ENCODE results near the gene SH3D21.
A peak's percentile ranks its signal among the peaks of the same experiment; 100 is the strongest.

Gene SH3D21

DNA sequence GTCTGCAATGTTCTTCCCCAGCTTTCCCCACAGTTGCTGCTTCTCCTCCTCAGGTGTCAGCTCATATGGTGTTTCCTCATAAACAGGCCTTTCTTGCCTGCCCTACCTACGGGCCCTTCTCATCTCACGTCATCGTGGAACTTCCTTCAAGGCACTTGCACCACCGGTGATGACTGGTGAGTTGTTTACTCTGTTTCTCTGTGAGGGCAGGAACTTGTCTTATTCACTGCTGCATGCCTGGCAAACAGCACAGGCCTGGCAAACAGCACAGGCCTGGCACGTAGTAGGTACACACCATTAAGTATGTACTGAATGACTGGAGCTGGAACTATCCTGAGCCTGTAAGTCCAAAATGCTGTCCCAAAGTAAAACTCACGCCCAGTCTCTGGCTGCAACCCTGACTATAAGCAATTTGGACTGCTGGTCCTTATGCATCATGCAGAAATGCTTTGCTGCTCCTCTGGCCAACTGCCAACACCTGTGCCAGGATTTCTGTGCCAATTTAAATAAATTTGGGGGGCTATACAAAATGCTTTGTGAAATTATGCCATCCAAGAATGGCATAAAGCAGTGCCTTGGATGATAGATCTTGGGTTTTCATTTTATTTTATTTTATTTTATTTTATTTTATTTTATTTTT is 53.9 kb downstream of the SH3D21 start:
- no peak for DNase-seq

DNA sequence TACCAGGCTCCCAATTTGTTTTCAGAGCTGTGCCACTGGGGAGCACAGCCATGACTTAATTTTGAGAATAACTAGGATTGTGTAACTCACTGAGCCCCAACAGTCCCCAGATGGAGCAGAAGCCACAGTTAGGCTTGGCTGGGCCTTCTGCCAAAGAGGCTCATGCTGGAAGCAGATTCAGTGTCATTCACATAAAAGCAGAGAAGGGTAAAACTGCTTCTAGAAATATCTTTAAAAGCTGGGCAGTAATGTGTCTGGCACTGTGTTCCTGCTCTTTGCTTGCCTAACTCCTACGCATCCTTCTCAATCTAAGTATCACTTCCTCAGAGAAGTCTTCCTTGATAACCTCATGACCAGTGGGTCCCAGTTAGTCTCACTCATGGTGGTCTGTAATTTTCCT is 59.2 kb downstream of the SH3D21 start:
- no peak for DNase-seq

DNA sequence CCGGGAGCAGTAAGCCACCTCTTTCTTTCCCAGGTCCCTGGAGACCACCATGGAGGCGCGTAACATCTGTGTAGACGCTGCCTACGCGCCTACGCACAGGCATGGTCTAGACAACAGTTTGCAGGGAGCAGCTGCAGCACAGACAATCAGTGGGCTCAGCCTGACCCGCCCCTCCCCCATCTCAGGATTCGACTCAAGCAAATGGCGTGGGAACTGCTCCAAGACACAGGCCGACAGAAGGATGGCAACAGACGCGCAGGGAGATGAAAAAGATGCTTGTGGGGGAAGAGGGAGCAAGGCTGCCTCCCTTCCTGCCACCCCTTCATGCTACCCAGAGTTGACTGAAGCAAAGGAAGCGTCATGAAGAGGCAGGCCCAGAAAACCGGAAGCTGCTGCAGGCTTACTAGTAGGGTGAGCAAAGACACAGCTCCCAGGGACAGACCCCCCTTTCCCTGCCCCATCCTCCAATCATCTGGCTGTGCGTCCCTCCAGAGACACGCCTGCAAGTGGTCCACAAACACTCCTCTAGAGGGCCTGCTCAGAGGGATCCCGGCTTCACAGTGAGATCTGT is 60.0 kb downstream of the SH3D21 start:
- peak; percentile 64 for DNase-seq

DNA sequence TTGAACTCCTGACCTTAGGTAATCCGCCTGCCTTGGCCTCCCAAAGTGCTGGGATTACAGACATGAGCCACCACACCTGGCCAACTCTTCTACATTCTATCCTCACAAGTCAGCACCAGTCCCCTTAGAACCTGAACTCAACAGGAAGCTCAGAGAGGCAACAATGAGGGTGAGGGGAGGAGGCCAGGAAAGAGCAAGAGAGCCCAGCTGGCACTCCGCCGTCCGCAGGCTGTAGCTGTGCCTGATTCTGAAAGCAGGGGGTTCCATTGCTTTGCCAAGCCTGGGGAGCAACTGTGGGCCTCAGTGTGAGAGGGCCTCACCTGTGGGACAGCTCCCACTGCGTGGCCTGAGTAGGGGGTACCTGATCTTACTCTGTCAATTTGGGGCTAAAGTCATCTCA is 60.9 kb downstream of the SH3D21 start:
- no peak for DNase-seq

DNA sequence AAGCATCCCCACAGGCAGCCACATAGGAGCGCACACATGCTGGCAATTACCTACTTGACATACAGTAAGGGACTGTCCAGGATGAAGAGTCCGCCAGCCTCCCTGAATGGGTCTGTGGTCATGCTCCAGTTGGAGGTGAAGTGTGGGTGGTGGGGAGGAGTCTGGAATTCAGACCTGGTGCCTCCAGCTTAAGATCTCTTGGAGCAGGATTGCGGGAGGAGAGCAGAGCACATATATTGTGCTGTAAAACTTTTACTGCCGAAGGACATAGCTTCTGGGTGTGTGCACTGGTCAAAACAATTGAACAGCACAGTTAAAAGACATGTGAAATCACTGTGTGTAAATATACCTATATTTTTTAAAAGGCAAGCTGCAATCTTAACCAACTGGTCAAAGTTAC is 61.6 kb downstream of the SH3D21 start:
- DNase-seq: no peak

DNA sequence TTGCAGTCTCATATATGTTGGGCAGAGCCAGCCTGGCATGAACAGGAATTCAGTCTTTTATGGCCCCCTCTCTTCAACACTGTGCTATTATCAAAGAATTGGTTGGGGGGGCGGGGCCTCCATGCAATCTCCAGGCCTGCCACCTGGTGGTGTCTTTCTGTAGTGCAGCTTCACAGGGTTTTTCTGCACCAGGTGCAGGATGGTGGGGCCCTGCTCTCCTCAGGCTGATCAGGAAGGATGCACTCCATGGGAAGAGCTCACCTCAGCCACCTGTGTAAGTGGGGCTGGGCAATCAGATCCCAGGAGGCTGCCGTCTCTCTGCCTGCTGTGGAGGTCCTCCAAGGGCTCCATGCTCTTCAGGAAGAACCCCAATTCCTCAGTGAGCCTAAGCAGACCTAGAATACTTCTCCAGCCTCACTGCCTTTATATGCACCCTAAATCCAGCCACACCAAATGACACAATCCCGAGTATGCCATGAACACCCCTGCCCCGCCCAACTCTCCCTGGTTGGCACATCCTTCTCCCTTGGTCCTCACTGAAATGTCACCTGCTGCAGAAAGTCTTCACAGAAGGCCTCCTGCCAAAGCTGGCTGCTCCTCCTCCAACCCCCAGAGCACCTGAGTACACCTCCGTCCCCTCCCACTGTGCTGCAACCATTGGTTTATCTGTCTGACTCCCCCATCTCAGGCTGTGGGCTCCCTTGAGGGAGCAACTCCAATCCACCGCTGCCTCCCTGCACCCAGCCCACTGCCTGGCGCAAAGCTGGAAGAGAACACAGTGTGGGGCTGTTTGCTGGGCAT is 63.1 kb downstream of the SH3D21 start:
- DNase-seq: peak; percentile 81

Data from effector CD8-positive, alpha-beta T cell (primary cell).